GM23338 (cell line): ENCODE data around the gene DTD2. TPM values are rescaled to one million over a fixed set of nuclear protein-coding genes. Genes with fewer than 3 reads are reported as not detected.

ENCODE experiments used
- ATAC-seq: fragments of 200-7000 bp; cut with Tn5 transposase; 3 replicates; pipeline ENCODE4 v1.9.1; 2020
- DNase-seq: peaks from one replicate; pipeline ENCODE4 v3.0.0-alpha.2; 2015; ENCODE audit warnings: low spot score
- H2AFZ ChIP-seq: fragments of 200-600 bp; sonication (generic); 2 replicates; pipeline ENCODE4 v1.8.0; 2016; ENCODE audit warnings: antibody characterized with exemption, mild to moderate bottlenecking, moderate library complexity
- H3F3A ChIP-seq: fragments of 200-600 bp; sonication (generic); replicated peaks from 2 replicates; pipeline ENCODE4 v1.8.0; 2017; ENCODE audit warnings: antibody characterized with exemption, mixed run types, low read depth
- H3K27ac ChIP-seq: fragments of 200-600 bp; sonication (generic); 2 replicates; pipeline ENCODE4 v1.6.1; 2016; ENCODE audit warnings: low read depth
- H3K27me3 ChIP-seq: fragments of 200-600 bp; sonication (generic); 2 replicates; pipeline ENCODE4 v1.8.0; 2016; ENCODE audit warnings: mild to moderate bottlenecking, mixed run types, moderate library complexity; ENCODE audit not compliant: insufficient read depth
- H3K36me3 ChIP-seq: fragments of 200-600 bp; sonication (generic); 2 replicates; pipeline ENCODE4 v1.8.0; 2016; ENCODE audit warnings: mild to moderate bottlenecking; ENCODE audit not compliant: insufficient read depth
- H3K4me1 ChIP-seq: fragments of 200-600 bp; sonication (generic); 2 replicates; pipeline ENCODE4 v1.8.0; 2016; ENCODE audit warnings: mild to moderate bottlenecking, moderate library complexity; ENCODE audit not compliant: insufficient read depth
- H3K4me2 ChIP-seq: fragments of 200-600 bp; sonication (generic); 2 replicates; pipeline ENCODE4 v1.7.1; 2017; ENCODE audit warnings: mixed run types
- H3K4me3 ChIP-seq: fragments of 200-600 bp; sonication (generic); 2 replicates; pipeline ENCODE4 v1.6.1; 2016; ENCODE audit warnings: mixed run types
- H3K79me2 ChIP-seq: fragments of 200-600 bp; sonication (generic); replicated peaks from 2 replicates; pipeline ENCODE4 v1.8.0; 2017; ENCODE audit warnings: mild to moderate bottlenecking; ENCODE audit not compliant: insufficient read depth
- H3K9me2 ChIP-seq: fragments of 200-600 bp; sonication (generic); 2 replicates; pipeline ENCODE4 v1.8.0; 2017; ENCODE audit not compliant: insufficient read depth
- H4K20me1 ChIP-seq: fragments of 200-600 bp; sonication (generic); replicated peaks from 2 replicates; pipeline ENCODE4 v1.8.0; 2017; ENCODE audit warnings: mild to moderate bottlenecking; ENCODE audit not compliant: insufficient read depth
- H3K27ac Mint-ChIP-seq: 2 replicates; pipeline ENCODE4 v1.8.0; 2020; ENCODE audit warnings: inconsistent platforms, mild to moderate bottlenecking, moderate library complexity, mixed read lengths
- H3K27me3 Mint-ChIP-seq: 3 replicates; pipeline ENCODE4 v1.8.0; 2022; ENCODE audit warnings: low read depth, mild to moderate bottlenecking, moderate library complexity, mixed read lengths, inconsistent platforms; ENCODE audit not compliant: insufficient read depth, poor library complexity
- H3K36me3 Mint-ChIP-seq: 3 replicates; pipeline ENCODE4 v1.8.0; 2021; ENCODE audit warnings: low read depth, mild to moderate bottlenecking, inconsistent platforms, moderate library complexity, mixed read lengths
- H3K4me1 Mint-ChIP-seq: 3 replicates; pipeline ENCODE4 v1.8.0; 2020; ENCODE audit warnings: mild to moderate bottlenecking, inconsistent platforms, mixed read lengths
- H3K4me3 Mint-ChIP-seq: 3 replicates; pipeline ENCODE4 v1.8.0; 2021; ENCODE audit warnings: moderate library complexity, mild to moderate bottlenecking, inconsistent platforms, mixed read lengths
- H3K9me3 Mint-ChIP-seq: 3 replicates; pipeline ENCODE4 v1.8.0; 2020; ENCODE audit warnings: moderate library complexity, mild to moderate bottlenecking, inconsistent platforms, mixed read lengths
- CREB1 ChIP-seq: fragments of 250-450 bp; sonication (Bioruptor Pico); IDR thresholded peaks from 2 replicates; pipeline ENCODE4 v1.5.0; 2020; ENCODE audit warnings: low read depth, mild to moderate bottlenecking, moderate library complexity
- EZH2phosphoT487 ChIP-seq: fragments of 200-600 bp; sonication (generic); IDR thresholded peaks from one replicate; pipeline ENCODE4 v1.8.1; 2018; ENCODE audit warnings: antibody characterized with exemption; ENCODE audit not compliant: unreplicated experiment
- JUNB ChIP-seq: IDR thresholded peaks from one replicate; pipeline ENCODE4 v1.6.1; 2016; ENCODE audit warnings: antibody characterized with exemption; ENCODE audit not compliant: unreplicated experiment
- POLR2AphosphoS5 ChIP-seq: IDR thresholded peaks from 2 replicates; pipeline ENCODE4 v1.6.1; 2016; ENCODE audit warnings: antibody characterized with exemption, low read depth
- ZNF114 ChIP-seq: fragments of 250-450 bp; sonication (Bioruptor Pico); IDR thresholded peaks from 2 replicates; pipeline ENCODE4 v1.5.0; 2020; ENCODE audit warnings: mild to moderate bottlenecking, moderate library complexity
- polyA plus RNA-seq: library from polyadenylated mRNA; unstranded; fragments of >200 nt; fragmentation: Nextera tagmentation; extraction: Ambion mirVana; gene quantifications from 2 replicates; pipeline ENCODE4 v1.2.1, GENCODE V29; 2016
- total RNA-seq: library from RNA; depleted of rRNA; stranded (reverse); fragments of >200 nt; shearing (Covaris generic); gene quantifications from 2 replicates; pipeline ENCODE4 v1.2.3, GENCODE V29; 2014
- TF ChIP-seq, protein P1 (sequence below): fragments of 250-450 bp; sonication (Bioruptor Pico); IDR thresholded peaks from 2 replicates; pipeline ENCODE4 v1.5.0; 2020; ENCODE audit warnings: mild to moderate bottlenecking, moderate library complexity
- TF ChIP-seq, protein P2 (sequence below): IDR thresholded peaks from 2 replicates; pipeline ENCODE4 v1.6.1; 2016; ENCODE audit warnings: antibody characterized with exemption

The DTD2 gene
- total and polyA plus RNA-seq, 2 experiments from 2014 or later, result 6.3 to 37.5 TPM

DNA sequence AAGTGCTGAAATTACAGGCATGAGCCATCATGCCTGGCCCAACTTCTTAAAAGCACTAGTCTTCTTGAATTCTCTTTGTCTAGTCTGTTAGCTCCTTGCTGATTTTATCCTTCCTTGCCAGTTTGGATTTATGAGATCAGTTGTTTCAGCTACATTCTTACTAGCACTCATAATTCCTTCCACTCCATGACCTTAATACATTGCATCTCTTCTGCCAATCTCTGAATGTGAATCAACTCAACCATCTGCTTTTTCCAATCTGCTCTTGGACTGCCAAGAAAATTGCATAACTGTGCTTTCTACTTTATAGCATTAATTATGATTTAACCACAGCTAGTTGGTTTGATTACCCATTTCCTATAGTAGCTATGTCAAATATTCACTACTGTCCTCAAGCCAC lies 22.0 kb downstream of the DTD2 start:
- H3K4me2 ChIP-seq, result no peak overlapping the region
- Mint-ChIP-seq H3K9me3 (peaks cover 28% of the 10 kb centered on the region), H3K36me3 (peaks cover 36% of the 10 kb centered on the region), H3K4me1 (no peaks in the 10 kb centered on the region), H3K27ac (no peak overlapping the region), H3K27me3 (peaks cover 2% of the 10 kb centered on the region), H3K4me3 (no peak overlapping the region)
- TF ChIP-seq POLR2AphosphoS5 (no peak), CREB1 (CRISPR knock-in tag) (no peak), JUNB (no peak), ZNF114 (CRISPR knock-in tag) (no peak), EZH2phosphoT487 (no peak)
- TF ChIP-seq, protein P1, sequence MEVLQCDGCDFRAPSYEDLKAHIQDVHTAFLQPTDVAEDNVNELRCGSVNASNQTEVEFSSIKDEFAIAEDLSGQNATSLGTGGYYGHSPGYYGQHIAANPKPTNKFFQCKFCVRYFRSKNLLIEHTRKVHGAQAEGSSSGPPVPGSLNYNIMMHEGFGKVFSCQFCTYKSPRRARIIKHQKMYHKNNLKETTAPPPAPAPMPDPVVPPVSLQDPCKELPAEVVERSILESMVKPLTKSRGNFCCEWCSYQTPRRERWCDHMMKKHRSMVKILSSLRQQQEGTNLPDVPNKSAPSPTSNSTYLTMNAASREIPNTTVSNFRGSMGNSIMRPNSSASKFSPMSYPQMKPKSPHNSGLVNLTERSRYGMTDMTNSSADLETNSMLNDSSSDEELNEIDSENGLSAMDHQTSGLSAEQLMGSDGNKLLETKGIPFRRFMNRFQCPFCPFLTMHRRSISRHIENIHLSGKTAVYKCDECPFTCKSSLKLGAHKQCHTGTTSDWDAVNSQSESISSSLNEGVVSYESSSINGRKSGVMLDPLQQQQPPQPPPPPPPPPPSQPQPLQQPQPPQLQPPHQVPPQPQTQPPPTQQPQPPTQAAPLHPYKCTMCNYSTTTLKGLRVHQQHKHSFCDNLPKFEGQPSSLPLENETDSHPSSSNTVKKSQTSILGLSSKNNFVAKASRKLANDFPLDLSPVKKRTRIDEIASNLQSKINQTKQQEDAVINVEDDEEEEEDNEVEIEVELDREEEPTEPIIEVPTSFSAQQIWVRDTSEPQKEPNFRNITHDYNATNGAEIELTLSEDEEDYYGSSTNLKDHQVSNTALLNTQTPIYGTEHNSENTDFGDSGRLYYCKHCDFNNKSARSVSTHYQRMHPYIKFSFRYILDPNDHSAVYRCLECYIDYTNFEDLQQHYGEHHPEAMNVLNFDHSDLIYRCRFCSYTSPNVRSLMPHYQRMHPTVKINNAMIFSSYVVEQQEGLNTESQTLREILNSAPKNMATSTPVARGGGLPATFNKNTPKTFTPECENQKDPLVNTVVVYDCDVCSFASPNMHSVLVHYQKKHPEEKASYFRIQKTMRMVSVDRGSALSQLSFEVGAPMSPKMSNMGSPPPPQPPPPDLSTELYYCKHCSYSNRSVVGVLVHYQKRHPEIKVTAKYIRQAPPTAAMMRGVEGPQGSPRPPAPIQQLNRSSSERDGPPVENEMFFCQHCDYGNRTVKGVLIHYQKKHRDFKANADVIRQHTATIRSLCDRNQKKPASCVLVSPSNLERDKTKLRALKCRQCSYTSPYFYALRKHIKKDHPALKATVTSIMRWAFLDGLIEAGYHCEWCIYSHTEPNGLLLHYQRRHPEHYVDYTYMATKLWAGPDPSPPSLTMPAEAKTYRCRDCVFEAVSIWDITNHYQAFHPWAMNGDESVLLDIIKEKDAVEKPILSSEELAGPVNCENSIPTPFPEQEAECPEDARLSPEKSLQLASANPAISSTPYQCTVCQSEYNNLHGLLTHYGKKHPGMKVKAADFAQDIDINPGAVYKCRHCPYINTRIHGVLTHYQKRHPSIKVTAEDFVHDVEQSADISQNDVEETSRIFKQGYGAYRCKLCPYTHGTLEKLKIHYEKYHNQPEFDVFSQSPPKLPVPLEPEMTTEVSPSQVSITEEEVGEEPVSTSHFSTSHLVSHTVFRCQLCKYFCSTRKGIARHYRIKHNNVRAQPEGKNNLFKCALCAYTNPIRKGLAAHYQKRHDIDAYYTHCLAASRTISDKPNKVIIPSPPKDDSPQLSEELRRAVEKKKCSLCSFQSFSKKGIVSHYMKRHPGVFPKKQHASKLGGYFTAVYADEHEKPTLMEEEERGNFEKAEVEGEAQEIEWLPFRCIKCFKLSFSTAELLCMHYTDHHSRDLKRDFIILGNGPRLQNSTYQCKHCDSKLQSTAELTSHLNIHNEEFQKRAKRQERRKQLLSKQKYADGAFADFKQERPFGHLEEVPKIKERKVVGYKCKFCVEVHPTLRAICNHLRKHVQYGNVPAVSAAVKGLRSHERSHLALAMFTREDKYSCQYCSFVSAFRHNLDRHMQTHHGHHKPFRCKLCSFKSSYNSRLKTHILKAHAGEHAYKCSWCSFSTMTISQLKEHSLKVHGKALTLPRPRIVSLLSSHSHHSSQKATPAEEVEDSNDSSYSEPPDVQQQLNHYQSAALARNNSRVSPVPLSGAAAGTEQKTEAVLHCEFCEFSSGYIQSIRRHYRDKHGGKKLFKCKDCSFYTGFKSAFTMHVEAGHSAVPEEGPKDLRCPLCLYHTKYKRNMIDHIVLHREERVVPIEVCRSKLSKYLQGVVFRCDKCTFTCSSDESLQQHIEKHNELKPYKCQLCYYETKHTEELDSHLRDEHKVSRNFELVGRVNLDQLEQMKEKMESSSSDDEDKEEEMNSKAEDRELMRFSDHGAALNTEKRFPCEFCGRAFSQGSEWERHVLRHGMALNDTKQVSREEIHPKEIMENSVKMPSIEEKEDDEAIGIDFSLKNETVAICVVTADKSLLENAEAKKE (CRISPR knock-in tag), result no peak
- TF ChIP-seq, protein P2, sequence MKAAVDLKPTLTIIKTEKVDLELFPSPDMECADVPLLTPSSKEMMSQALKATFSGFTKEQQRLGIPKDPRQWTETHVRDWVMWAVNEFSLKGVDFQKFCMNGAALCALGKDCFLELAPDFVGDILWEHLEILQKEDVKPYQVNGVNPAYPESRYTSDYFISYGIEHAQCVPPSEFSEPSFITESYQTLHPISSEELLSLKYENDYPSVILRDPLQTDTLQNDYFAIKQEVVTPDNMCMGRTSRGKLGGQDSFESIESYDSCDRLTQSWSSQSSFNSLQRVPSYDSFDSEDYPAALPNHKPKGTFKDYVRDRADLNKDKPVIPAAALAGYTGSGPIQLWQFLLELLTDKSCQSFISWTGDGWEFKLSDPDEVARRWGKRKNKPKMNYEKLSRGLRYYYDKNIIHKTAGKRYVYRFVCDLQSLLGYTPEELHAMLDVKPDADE, result no peak
- ATAC-seq (no peak), DNase-seq (no peak)
- H3F3A ChIP-seq, result no peaks in the 10 kb centered on the region
- peaks cover 13% of the 10 kb centered on the region; the same call in 1 of the 2 replicates for H3K36me3 ChIP-seq
- no peak overlapping the region for H3K4me3 ChIP-seq
- no peaks in the 10 kb centered on the region; the same call in none of the 2 replicates for H3K9me2 ChIP-seq
- H3K4me1 ChIP-seq, result no peaks in the 10 kb centered on the region
- H4K20me1 ChIP-seq, result no peaks in the 10 kb centered on the region
- no peaks in the 10 kb centered on the region for H3K79me2 ChIP-seq
- H3K27me3 ChIP-seq, result no peaks in the 10 kb centered on the region
- no peak overlapping the region for H2AFZ ChIP-seq
- no peak overlapping the region for H3K27ac ChIP-seq
